ENCODE data around the gene MARVELD1.

- TF ChIP-seq CTCF (conservative IDR thresholded peaks at IDR 0.05; ENCODE audit: low read depth, low read length) (no peak), EZH2 (IDR thresholded peaks at IDR 0.05; ENCODE audit: borderline replicate concordance, low read depth, low read length, poor library complexity, severe bottlenecking) (no peak)
Observed at GRCh38 chr10:97704341-97704740, 9.2 kb upstream of the MARVELD1 start.

Data from A673 (cell line).